CD4-positive, alpha-beta T cell treated with Interleukin-17A for 1 hour (primary cell): ENCODE measurements around the gene CMIP.
"Not testable (repeated sequence)": the region's sequence is repeated elsewhere in the genome, so short reads cannot be mapped to it uniquely, and the experiment has no call there.

ENCODE experiments used
- DNase-seq: peaks from one replicate; pipeline ENCODE4 v3.0.0-alpha.2; 2020

The CMIP gene

DNA sequence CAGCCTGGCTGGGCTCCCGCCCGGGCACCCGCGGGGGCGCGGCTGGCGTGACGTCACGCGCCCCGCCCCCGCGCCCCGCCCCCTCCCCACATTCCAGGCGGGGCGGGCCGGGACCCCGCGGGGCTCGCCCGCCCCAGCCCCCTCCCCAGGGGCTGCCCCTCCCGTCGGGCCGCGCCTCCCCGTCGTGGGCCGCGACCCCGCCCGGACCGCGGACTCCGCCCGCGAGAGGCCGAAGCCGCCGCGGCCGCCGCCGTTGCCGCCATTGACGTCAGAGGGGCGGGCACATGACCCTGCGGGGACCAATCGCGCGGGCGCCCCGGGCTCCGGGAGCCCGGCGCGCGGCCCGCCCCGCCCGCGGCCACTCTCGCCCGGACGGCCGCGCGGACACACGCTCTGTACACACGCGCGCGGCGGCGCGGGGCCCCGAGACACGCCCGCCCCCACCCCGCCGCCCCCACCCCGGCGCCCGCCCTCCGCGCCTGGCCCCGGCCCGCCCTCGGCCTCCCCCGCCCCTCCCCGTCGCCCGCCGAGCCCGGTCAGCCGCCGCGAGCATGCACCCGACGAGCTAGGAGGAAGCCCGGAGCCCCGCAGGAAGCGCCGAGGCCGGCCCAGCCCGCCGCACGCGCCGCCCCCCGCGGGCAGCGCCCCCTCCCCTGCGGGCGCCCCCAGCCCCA, at the start of gene CMIP:
CMIP (plus strand) TSS at position 361 of the 674 bp plus-strand sequence.
- DNase-seq: peak; percentile 83

- no peak for DNase-seq
Measured at GRCh38 chr16:81394966-81395655, 49.5 kb upstream of the CMIP start.

DNA sequence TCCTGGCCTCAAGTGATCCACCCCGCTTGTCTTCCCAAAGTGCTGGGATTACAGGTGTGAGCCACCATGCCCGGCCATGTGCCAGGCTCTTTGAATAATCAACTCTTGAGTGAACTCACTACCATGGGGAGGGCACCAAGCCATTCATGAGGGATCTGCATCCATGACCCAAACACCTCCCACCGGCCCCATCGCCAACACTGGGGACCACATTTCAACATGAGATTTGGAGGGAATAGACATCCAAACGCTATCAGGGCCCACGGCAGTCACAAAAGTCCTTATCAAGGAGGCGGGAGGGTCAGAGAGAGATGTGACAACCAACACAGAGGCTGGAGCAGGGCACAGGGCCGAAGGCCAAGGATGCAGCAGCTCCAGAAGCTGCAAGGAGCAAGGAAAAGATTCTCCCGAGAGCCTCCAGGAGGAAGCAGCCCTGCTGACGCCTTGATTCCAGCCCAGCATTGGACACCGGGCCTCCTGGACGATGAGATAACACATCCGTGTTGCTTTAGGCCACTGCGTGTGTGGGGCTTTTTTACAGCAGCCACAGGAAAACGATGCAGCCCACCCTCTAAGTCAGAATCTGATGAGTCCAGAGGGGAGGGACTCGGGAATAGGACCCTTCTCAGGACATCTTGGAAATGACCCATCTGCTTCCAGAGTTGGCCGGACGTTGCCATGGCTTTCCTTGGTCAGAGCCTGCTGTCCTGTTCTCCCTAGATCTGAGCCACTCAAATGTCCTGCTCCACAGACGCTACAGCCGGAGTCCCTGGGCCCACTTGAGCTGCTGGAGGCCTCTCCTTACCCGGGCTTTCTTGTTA, 47.3 kb upstream of the CMIP start:
- DNase-seq: no peak

DNA sequence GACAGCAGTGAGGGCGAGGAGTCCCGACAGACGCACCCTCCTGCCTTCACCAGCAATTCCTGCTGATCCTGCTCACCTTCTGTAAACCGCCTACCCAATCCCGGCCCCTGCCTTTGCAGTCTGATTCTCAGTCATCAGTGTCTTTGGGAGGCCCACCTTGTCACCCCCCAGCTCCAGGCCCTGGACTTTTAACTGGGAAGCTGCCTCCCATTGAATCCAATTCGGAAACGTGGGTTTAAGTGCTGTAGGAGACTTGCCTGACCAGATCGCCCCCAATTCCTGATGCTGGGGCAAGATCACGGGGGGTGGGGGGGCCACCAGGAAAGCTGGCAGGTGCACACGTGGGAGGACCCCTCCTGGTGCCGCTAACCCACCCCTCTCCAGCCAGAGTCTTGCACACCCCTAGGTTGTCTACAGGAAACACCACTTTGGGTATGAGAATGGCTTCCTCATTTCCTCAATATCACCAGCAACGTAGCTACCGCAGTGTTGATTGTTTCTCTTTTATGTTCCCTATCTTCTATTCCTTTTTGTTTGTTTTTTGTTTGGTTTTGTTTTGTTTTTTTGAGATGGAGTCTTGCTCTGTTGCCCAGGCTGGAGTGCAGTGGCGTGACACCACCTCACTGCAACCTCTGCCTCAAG, 46.6 kb upstream of the CMIP start:
- DNase-seq: no peak

GRCh38 chr16:81399909-81400308, 44.7 kb upstream of the CMIP start:
- no peak for DNase-seq

GRCh38 chr16:81401035-81401950, 43.3 kb upstream of the CMIP start:
- DNase-seq: no peak

GRCh38 chr16:81403208-81403600, 41.4 kb upstream of the CMIP start:
- no peak for DNase-seq

DNA sequence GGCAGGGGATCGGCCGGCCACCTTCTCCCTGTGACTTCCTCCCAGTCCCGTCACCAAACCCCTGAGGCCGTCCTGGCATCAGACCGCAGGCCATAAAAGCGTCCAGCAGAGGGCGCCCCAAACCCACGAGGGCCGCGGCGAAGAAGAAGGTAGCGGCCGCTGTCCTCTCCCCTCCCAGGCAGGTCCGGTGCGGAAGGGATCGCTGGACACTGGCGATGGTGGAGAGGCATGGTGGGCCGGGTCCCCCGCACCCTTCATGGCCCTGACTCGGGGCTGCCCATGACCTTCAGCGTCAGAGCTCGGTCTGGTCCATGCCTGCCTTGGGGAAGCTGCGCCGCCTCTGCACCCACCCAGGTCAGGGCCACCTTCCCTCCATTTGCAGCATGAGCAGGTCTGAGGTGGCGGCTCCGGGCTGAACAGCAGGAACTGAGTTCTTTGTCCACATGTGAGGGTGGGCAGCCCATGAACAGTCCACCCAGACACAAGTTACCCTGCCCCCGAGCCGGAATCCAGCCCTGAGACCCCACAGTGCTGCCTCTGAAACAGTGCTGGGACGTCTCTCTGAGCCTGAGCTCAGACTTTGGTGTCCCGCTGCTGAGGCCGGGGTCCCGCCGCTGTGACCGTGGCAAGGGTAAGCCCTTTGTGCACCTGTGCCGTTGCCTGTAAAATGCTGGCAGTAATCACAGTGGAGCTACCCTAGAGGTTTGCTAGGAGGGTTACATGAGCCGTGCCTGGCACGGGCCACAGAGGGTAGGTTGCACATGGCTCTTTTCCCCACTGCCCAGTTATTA, 40.8 kb upstream of the CMIP start:
- peak; percentile 81 for DNase-seq

DNA sequence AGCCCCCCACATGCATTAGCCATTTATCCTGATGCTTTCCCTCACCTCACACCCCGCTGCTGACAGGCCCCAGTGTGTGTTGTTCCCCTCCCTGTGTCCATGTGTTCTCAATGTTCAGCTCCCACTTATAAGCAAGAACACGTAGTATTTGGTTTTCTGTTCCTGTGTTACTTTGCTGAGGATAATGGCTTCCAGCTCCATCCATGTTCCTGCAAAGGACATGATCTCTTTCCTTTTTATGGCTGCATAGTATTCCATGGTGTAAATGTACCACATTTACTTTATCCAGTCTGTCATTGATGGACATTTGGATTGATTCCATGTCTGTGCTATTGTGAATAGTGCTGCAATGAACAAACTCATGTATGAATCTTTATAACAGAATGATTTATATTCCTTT, 39.6 kb upstream of the CMIP start:
- DNase-seq: not testable (repeated sequence)

DNA sequence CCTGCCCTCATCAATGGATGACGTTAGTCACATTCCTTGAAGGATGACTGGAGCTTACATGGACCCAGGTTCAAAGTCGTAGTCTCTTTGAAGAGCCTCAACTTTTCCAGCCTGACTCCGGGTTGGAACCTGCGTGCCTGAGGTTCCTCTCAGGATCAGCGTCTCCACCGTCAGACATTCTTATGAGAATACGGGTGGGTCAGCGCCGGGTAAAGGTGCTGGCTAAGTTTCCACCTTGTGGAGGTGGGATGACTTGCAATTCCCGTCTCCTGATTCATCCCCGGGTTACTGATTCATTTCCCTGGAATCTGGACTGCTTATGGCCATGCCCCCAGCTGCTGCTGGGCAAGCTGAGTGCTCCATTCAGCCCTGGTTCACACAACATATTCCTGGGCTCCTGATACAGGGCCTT, 38.9 kb upstream of the CMIP start:
- DNase-seq: no peak

DNA sequence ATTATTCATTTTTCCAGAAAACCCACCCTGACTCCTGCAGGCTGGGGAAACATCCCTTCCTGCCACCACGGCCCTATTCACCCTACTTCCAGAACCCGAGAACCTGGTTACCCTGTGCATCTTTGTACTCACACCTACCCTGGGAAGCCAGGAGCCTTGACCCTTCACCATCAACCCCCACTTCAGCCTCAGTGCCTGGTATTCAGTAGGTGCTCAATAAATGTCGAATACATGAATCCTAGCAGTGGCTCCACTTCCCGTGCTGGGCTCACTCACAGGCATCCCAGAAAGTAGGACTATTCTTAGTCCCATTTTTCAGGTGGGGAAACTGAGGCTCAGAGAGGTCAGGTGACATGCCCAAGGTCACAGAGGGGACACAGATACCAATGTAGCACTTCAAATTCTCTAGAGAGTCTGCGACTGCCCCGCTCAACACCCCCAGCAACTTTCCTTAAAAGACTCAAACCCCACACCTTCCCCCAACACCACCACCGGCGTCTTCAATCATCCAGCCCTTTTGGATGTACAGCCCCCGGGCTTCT, 36.1 kb upstream of the CMIP start:
- no peak for DNase-seq

DNA sequence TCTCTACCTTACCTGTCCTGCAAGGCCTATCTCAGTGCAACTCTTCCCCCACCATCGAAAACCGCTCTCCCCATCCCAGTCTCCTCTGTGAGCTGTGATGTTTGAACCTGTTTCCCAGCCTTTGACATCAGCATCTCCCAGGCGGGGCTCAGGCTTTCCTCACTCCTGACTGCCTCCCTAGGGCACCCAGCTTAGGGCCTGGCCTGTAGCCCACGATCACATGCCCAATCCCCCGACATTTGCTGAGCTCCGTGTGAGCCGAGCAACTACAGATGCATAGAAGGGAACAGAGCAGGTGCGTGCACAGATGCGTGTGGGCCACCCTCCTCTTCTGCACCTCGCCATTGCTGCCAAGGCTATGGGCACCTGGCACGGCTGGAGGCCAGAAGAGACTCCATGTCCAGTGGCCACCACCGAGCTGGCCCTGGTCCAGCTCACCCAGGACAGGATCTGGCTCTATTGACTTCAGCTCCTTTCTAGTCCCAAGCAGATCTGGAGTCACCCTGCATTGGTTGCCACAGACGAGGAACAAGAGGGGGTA, 35.5 kb upstream of the CMIP start:
- DNase-seq: no peak

GRCh38 chr16:81410643-81411293, 33.8 kb upstream of the CMIP start:
- DNase-seq: no peak

DNA sequence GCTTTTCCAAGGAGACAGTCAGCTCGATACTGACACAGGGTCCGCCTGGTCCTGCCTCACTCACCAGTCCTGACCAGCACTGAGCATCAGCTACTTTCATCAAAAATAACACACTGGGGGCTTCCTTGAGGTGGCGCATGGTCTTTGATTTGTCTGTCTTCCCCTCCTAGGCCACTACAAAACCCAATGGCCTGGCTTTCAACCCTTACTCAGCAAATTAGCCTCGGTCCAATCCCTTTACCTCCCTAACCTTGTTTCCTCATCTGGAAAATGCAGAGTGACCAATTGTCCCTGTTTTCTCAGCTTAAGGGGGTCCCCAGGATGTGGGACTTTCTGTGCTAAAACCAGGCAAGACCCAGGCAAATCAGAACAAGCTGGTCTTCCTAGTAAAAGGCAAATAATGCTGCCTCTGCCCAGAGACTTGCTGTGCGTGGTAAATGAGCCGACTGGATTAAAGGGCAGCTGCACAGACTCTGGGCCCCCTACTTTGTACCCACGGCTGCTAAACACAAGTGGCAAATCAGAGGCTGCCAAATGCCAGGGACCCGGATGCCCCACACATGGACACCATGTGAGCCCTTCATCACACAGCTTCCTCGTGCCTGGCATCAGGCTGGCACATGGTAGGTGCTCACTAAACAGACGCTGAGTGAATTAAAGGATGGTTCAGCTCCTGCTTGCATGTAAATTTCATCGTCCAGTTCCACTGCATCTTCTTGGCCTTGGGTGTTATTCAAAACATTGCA, 31.2 kb upstream of the CMIP start:
- DNase-seq: no peak

DNA sequence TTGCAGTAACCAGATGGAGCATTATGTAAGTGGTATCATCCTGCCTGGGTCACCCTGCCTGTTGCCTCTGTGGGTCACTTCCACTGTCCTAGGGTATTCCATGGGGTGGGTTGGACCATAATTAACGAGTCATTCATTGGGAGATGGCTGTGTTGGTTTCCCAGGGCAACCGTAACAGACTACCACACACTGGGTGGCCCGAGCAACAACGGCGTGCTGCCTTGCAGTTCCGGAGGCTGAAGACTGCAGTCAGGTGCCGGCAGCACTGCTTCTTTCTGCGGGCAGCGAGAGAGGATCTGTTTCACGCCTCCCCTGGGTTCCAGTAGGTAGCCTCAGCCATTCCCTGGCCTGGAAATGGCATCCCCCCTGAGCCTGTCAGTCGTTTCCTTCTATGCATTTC, 28.9 kb upstream of the CMIP start:
- no peak for DNase-seq

DNA sequence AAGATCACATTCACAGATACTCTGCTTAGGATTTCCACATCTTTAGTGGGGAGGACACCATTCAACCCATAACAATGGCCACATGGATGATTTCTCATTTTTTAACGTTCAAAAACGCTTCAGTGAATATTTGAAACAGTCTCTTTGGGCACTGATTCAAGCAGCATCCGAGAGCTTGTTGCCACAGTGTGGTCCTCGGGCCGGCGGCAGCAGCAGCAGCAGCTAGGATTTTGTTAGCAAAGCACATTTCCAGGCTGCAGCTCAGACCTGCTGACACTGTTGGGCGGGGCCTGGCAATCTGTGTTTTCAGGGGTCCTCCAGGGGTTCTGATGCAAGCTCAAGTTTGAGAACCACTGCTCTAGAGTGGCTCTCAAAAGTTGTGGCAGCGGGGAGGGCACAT, 27.9 kb upstream of the CMIP start:
- DNase-seq: no peak

DNA sequence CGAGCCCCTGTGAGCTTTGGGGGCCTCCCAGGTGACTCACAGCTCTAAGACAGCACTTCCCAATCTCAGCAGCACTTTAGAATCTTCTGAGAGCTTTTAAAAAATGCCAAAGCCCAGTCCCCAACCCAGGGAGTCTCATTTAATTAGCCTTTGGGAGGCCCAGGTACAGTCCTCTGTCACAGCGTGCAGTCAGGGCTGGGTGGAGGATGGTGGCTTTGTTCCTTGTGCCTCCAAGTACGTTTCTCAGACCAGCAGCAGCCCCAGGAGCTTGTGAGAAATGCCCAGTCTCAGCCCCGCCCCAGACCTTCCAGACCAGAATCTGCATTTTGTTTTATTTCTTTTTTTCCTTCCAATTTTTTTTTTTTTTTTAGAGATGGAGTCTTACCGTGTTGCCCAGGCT, 27.4 kb upstream of the CMIP start:
- DNase-seq: no peak

DNA sequence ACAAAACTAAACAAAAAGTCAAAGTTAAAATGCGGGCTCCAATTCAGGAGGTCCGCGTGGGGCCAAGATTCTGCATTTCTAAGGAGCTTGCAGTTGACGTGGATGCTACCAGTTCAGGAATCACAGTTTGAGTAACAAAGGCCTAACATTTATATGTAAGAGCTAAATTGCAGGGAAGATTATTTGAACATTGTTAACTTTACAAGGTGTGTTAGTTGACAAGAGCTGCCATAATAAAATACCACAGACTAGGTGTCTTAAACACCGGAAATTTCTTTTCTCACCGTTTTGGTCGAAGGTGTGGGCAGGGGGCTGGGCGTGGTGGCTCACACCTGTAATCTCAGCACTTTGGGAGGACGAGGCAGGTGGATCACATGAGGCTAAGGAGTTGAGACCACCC, 24.8 kb upstream of the CMIP start:
- no peak for DNase-seq

DNA sequence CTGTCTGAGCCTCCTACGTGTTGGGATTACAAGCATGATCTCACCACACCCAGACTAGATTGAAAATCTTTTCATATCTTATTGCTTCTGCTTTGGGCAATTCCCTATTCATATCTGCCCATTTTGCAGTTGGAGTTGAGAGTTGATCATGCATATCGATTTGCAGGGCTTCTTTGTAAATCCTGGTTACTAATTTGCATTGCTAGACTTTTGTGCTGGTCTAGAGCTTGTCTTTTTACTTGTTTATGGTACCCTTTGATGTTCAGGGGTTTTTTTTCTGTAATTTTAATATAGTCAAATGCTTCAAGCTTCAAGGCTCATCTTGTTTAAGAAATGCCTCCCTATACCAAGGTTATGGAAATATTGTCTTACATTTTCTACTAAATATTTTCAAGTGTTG, 23.5 kb upstream of the CMIP start:
- DNase-seq: no peak

GRCh38 chr16:81421536-81421935, 23.1 kb upstream of the CMIP start:
- DNase-seq: no peak
